Measurements from ENCODE around the gene KLF3.

Gene KLF3

DNA sequence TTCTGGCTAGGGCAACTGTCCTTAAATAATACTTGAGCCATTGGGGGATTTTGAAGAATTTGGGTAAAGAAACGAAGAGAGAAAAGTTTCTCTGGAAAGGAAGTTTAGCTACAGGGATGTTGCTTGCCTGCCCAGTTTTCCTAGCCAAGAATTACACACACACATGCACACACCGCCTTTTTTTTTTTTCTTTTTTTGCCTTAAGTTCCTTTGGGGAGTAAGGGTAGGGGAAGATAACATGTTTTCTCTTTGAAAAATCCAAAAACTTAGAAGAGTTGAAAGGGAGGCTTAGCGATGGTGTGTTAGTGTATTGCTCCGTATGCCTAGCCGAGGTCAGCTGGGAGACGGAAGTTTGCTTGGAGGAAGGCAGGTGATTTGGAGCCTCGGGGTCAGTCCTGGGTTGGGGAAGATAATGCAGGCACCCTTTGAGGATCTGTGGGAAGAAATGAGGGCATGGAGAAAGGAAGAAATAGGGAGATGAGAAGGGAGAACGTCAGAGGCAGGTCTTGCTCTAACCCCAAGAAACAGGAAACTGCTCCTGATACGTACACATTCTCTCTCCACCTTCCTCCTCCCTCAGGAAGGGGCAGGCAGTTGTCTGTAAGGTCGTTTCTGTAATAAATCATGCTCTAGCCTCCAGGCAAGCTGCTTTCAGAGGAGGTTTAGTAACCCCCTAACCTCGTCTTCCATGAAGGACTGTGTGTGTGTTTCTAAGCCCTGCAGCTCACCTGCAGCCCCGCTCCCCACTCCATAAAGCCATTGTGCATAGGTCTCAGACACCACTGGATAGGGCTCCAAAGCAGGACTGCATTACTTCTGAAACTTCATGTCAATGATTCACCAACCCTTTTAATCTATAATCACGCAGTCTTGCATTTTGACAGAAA lies 10.5 kb downstream of the KLF3 start:
- DNase-seq (ENCODE audit: low read depth in 2 of 2): no peak

DNA sequence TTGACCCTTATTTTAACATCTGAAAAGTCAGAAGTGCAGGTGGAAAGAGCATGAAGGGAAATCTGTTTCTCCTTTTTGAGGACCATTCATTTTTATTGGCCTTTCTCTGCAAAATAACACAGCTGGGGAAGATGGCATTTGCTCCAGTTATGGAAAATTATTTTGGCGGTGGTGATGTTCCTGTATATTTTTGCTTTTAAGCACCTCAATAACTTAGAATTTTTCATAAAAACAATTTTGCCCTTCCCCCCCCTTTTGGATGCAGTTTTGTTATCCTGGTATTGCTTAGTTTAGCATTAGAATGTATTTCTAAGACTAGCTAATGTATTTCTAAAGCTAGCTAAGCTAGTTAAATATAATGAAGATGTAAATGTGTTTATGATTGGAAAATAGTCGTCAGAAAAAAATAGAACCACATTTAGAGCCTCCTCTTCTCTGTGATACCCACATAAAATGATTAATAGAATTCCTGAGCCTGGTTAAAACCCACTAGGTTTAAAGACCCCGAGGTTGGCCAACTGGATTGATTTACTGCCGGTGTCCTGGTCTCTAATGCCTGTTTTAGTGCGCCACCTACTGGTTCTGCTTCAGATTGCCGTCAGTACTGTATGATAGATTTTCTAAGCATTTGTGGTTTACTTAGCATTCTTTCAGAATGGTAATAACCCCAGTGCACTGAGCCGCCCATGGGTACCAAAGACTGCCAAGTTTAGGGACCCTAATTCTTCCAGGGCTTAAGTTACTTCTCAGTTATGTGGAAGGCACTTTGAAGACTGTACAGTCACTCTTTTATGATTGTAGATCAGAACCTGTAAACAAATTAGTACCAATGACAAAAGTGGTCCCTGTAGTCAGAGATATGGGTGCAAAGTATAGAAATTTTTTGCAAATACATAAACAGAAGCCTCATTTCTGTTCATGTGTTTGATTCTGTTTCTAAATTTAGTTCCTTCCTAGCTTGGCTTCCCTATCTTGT lies 11.4 kb downstream of the KLF3 start:
- DNase-seq (ENCODE audit: low read depth in 2 of 2): peak; percentile 65 to 68

GRCh38 chr4:38676986-38677385 lies 13.0 kb downstream of the KLF3 start:
- no peak for DNase-seq (ENCODE audit: low read depth in 2 of 2)

DNA sequence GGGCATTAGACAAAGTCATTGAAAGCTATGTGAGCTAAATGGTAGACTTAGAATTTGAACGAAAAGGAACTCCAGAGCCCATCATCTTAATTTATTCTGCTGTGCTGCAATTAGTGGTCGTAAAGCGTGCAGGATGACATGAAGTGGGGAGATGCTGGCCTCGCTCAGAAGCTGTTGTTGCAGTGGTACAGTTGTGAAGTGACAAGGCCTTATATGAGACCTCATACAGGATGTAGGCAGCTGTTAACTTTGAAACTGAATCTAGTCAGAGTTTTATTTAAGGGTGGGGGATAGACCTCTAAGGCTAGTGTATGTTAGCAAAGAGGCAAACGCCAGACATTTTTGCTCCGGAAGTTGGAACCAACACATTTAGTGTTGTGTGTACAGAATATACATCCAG lies 13.4 kb downstream of the KLF3 start:
- DNase-seq (ENCODE audit: low read depth in 2 of 2): no peak

DNA sequence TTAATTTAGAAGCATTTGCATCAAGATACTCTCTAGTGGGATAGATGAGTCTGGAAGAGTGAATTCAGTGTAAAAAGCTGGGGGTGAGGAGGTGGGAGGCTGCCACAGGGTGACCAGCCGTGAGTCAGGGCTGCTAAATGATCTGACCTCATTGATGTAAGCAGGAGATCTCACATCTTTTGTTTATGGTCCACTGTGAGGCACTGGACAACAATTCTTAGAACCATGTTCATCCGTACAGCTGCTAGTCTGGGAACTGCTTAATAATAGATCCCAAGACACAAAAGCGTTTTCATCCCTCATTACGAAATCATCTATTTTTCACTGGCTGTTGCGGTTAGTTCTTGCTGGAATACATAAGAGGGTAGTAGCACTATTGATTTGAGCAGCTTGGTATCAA lies 14.1 kb downstream of the KLF3 start:
- no peak for DNase-seq (ENCODE audit: low read depth in 2 of 2)

GRCh38 chr4:38679921-38680320 lies 15.9 kb downstream of the KLF3 start:
- DNase-seq (ENCODE audit: low read depth in 2 of 2): no peak

DNA sequence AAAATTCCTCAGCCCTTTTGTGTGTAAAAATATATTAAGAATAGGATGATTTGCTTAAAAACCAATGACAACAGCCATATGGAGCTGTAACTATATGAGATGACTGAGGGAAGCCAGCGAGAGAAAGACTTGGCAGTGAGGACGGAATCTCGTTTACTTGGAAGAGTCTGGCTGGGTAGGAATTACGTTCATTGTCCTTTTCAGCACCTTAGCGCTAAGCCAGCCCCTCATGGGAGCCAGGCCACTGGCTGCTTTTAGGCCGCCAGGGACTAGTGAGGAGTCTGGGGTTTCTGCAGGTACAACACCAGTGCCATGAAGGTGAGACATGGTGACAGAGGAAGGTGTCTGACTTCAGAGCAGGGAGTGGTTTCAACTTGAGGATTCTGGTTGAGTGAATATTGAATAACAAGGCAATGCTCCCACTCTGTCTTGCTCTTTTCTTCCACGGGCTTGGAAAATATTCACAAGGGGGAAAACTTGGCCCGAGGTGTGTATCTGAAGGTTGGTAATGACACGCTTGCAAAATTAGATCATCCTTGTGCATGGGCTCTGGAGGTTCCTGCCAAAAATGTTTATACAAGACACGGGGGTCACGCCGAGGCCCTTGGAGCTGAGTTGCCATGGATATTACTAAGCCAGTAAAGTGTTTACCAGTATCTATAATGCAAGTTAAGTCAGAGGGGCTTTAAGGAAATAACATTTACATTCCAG lies 17.4 kb downstream of the KLF3 start:
- DNase-seq (ENCODE audit: low read depth in 2 of 2): no peak

DNA sequence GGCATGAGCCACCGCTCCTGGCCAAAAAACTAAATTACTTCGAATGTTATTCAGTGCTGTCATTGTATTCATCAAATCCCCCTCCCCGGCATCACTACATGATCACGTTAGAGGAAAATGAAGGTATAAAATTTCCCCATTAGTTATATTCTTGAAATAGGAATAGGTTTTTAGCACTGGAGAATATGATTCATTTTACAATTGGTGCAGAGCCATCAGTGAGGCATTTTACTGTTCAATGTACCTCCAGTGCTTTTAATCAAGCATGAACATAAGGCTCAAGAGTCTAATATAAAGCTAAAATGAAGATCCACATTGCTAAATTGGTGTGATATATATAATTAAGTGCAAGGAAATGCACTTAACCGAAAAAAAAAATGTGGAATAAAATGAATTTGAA lies 18.3 kb downstream of the KLF3 start:
- no peak for DNase-seq (ENCODE audit: low read depth in 2 of 2)

GRCh38 chr4:38683276-38683675 lies 19.3 kb downstream of the KLF3 start:
- DNase-seq (ENCODE audit: low read depth in 2 of 2): no peak

DNA sequence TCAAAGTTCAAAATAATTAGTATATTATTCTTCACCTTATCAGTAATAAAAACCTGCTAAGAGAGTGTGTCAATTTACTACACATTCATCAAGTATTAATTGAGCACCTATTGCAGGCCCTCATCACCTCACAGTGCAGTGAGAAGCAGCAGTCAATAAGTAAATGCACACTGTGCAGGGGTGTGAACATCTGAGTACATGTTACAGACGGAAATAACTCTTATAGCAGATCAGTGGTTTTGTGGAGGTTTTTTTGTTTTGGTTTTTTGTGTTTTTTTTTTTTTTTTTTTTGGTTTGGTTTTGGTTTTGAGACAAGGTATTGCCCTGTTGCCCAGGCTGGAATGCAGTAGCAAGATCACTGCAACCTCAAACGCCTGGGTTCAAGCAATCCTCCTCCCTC lies 20.3 kb downstream of the KLF3 start:
- no peak for DNase-seq (ENCODE audit: low read depth in 2 of 2)

DNA sequence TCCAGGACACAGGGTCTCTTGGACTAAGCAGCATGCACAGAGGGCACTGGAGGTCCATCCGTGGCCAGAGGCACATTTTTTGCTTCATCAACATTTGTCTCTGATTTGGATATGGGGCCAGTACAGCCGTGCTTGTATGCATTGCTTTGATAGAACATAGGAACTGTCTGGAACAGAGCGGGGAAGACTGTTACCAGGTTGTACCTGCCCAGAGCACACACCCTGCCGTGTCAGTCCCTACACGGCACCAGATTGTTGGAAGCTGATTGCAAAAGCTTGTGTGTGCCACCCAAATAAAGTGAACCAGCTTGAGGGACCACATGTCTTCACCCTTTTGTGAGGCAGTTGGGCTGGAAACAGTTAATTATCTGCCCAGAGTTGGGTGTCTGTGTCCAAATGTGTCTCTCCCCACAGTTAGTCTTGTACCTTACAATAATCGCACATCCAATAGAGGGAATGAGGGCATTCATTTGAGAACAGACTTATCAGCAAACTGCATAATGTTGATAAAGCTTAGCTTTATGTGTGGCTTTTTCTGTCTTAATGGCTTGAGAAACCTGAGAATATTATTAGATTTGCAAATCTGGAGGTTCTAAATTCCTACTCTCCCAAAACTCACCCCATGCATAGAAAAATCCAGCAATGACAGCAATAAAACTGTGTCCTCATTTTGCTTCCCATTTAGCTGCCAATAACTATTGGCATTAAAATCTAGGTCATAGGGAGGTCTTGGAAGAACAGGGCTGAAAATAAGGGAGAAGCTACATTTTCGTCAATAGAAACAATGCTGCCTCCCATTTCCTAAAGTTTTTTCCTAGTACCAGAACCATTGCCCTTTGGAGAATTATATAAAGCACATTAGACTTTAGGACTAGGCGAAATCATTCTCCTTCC lies 21.2 kb downstream of the KLF3 start:
- DNase-seq (ENCODE audit: low read depth in 2 of 2): no peak

DNA sequence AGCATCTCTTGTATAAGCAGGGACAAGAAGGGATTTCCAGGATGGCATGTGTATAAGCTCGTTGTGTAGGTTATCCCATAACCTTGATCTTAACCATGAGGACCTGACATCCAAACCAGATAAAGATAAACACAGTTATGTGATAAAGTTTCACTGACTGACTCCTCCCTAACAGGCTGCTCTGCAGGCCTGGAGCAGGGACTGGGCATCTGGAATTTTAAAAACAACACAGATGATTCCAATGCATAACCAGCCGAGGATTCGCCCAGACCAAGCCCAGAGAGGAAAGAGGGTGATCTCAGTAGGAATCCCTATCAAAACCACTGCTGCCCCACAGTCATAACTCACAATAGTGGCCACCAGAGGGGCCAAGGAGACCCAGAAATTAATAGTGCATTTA lies 22.7 kb downstream of the KLF3 start:
- DNase-seq (ENCODE audit: low read depth in 2 of 2): no peak

- DNase-seq (ENCODE audit: low read depth in 2 of 2): no peak
Measured at GRCh38 chr4:38687571-38688011, 23.6 kb downstream of the KLF3 start.

GRCh38 chr4:38688676-38689355 lies 24.8 kb downstream of the KLF3 start:
- no peak for DNase-seq (ENCODE audit: low read depth in 2 of 2)

DNA sequence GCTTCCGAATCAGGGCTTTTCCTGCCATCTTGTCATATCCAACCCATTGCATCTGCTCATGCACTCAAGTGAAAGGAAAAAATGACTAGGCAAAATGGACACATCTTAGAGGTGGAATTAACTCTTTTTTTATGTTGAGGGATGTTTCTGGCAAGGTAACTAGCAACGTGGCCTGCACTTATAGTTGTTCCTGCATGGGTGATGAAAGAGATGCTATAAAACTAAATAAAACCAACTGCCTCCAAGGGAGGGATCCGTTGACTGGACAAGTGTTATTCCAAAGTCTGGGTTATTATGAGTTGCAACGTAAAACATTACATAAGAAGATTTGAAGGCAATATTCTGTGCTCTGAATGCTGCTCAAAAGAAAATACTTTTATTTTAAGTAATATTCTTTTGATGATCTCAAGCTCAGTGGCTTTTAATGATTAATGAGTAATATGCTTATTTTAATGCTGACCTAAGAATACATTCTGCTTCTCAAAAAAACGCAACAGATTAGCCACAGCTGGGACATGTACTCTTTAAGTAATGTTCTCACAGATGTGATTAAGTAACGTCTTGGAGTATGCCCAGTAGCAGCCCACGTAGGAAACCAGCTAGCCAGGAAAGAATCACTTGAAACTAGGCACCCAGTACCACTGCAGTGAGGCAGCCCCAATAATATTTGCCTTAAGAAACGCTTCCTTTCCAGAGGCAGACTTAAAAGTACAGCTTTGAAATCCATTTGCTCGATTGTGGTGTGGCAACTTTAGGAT lies 27.4 kb downstream of the KLF3 start:
- no peak for DNase-seq (ENCODE audit: low read depth in 2 of 2)

DNA sequence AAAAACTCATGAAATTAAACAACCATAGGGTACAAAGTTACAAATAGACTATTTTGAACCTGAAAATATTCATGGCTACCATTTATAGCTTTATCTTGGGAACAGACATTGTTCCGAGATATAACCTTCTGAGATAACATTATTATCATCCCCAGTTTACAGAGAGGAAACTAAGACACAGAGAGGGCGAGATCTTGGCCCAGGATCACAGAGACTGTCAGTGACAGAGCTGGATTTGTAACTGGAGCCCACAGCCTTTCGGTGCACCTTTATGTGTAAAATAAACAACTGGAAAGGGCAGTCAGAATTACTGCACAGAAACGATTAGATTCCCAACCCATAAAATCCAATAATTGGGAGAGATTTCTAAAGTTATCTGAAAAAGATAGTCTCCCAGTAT lies 28.4 kb downstream of the KLF3 start:
- no peak for DNase-seq (ENCODE audit: low read depth in 2 of 2)

DNA sequence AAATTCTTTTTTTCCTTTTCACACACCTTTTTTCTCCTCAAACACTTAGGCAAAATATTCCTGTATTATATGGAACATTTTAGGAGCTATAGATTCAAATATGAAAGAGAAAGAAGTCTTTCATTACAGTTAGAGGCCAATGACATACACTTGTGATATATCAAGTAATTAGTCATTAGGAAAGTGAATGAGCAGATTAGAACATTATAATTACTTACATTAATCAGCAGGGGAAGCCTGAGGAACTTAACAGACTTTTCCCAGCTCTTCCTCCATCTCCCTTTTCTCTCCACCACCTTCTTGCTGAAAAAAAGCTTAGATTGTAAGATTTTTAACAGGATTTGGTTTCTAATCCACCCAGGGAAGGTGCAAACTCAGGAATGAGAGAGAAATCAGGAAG lies 29.6 kb downstream of the KLF3 start:
- DNase-seq (ENCODE audit: low read depth in 2 of 2): no peak

DNA sequence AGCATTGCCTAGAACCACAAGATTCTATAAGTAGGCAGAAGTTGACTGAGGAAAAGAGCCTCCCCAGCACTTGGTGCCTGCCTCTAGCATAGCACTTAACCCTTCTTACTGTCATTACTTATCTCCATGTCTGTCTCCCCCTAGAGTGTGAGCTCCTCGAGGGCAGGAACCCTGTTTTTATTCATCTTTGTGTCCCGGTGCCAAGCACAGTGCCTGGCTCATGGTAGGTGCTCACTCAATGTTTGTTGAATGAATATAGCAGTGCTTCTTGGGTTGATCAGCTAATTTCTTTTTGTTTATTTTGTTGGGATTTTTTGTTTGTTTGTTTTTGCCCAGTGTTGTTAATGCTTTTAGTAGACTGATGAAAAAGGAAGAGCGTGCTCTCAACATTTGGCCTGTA lies 30.3 kb downstream of the KLF3 start:
- no peak for DNase-seq (ENCODE audit: low read depth in 2 of 2)

DNA sequence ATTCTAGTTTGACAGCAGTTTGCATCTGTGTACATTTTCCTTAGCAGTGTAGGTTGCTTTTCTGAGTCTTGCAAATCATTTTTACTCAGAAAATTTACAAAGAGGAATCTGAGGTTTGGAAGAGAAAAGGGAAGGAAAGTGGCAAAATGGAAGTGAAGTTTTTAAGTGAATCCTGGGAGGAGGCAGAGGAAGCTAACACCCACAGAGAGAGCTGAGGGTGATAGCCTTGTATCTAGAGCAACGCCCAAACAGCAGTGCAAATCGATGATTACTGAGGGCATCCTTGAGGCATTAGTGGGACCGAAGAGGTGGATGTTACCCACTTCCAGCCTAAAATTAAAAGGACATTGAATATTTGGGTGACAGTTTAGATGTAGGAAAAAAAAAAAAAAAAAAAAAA lies 31.8 kb downstream of the KLF3 start:
- DNase-seq (ENCODE audit: low read depth in 2 of 2): no peak

DNA sequence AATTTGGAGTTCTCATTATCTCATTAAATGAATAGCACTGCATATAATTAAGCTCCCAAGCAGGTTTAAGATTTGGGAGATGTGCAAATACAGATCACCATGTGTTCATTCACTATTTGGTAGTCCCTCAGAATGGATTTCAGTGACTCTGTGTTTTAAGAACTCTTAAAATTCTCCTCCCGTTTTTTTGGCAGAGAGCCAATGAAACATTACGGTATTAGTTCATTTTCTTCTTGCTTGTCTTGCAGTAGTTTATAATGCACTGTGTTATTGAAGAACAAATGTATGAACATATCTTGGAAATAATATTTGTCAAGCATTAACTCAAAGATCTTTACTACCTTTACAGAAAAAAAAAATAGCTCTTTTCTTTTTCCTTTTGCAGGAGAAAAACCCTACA lies 32.7 kb downstream of the KLF3 start:
- DNase-seq (ENCODE audit: low read depth in 2 of 2): no peak

Data from fibroblast of skin of left quadriceps (primary cell).